Measurements from ENCODE around the gene KAZALD1.

Gene KAZALD1

GRCh38 chr10:101066896-101067355 lies 5.1 kb downstream of the KAZALD1 start:
- in situ Hi-C loops (cut with HindIII; ENCODE audit: low sequenced_read_pairs): no loop called here

- in situ Hi-C loops (cut with HindIII; ENCODE audit: low sequenced_read_pairs): no loop called here
Measured at GRCh38 chr10:101067356-101068083, 5.7 kb downstream of the KAZALD1 start.

- in situ Hi-C loops (cut with HindIII; ENCODE audit: low sequenced_read_pairs): no loop called here
Measured at GRCh38 chr10:101069441-101069840, 7.7 kb downstream of the KAZALD1 start.

- in situ Hi-C loops (cut with HindIII; ENCODE audit: low sequenced_read_pairs): no loop called here
Measured at GRCh38 chr10:101070098-101070497, 8.3 kb downstream of the KAZALD1 start.

- in situ Hi-C loops (cut with HindIII; ENCODE audit: low sequenced_read_pairs): no loop called here
Measured at GRCh38 chr10:101071267-101071884, 9.6 kb downstream of the KAZALD1 start.

GRCh38 chr10:101071885-101072433 lies 10.2 kb downstream of the KAZALD1 start:
- in situ Hi-C loops (cut with HindIII; ENCODE audit: low sequenced_read_pairs): no loop called here

GRCh38 chr10:101072923-101073322 lies 11.1 kb downstream of the KAZALD1 start:
- in situ Hi-C loops (cut with HindIII; ENCODE audit: low sequenced_read_pairs): no loop called here

GRCh38 chr10:101073631-101074030 lies 11.8 kb downstream of the KAZALD1 start:
- in situ Hi-C loops (cut with HindIII; ENCODE audit: low sequenced_read_pairs): no loop called here

- in situ Hi-C loops (cut with HindIII; ENCODE audit: low sequenced_read_pairs): no loop called here
Measured at GRCh38 chr10:101075775-101076174, 14.0 kb downstream of the KAZALD1 start.

- in situ Hi-C loops (cut with HindIII; ENCODE audit: low sequenced_read_pairs): no loop called here
Measured at GRCh38 chr10:101076630-101077029, 14.8 kb downstream of the KAZALD1 start.

GRCh38 chr10:101079874-101080273 lies 18.1 kb downstream of the KAZALD1 start:
- in situ Hi-C loops (cut with HindIII; ENCODE audit: low sequenced_read_pairs): no loop called here

GRCh38 chr10:101080933-101081931 lies 19.4 kb downstream of the KAZALD1 start:
- in situ Hi-C loops (cut with HindIII; ENCODE audit: low sequenced_read_pairs): no loop called here

GRCh38 chr10:101085846-101086245 lies 24.1 kb downstream of the KAZALD1 start:
- in situ Hi-C loops (cut with HindIII; ENCODE audit: low sequenced_read_pairs): no loop called here

GRCh38 chr10:101087376-101087775 lies 25.6 kb downstream of the KAZALD1 start:
- in situ Hi-C loops (cut with HindIII; ENCODE audit: low sequenced_read_pairs): no loop called here

GRCh38 chr10:101087965-101088364 lies 26.2 kb downstream of the KAZALD1 start:
- in situ Hi-C loops (cut with HindIII; ENCODE audit: low sequenced_read_pairs): no loop called here

GRCh38 chr10:101089520-101090299 lies 27.9 kb downstream of the KAZALD1 start:
- in situ Hi-C loops (cut with HindIII; ENCODE audit: low sequenced_read_pairs): no loop called here

GRCh38 chr10:101090597-101090996 lies 28.8 kb downstream of the KAZALD1 start:
- in situ Hi-C loops (cut with HindIII; ENCODE audit: low sequenced_read_pairs): no loop called here

- in situ Hi-C loops (cut with HindIII; ENCODE audit: low sequenced_read_pairs): no loop called here
Measured at GRCh38 chr10:101091546-101092290, 29.9 kb downstream of the KAZALD1 start.

GRCh38 chr10:101092881-101093354 lies 31.1 kb downstream of the KAZALD1 start:
- in situ Hi-C loops (cut with HindIII; ENCODE audit: low sequenced_read_pairs): no loop called here

All from DLD1 (cell line).